Smooth muscle cell (in vitro differentiated cells): ENCODE data around the gene PLOD1. TPM values are rescaled to one million over a fixed set of nuclear protein-coding genes. Genes with fewer than 3 reads are reported as not detected.

Source experiments
- DNase-seq: peaks from one replicate; lab custom pipeline; 2025; ENCODE audit not compliant: unreplicated experiment; lab: John Stamatoyannopoulos, UW
- H2AFZ ChIP-seq: fragments of 200-600 bp; sonication (generic); 2 replicates; pipeline ENCODE4 v1.6.0; 2016; ENCODE audit warnings: antibody characterized with exemption, low read depth, mild to moderate bottlenecking
- H3F3A ChIP-seq: fragments of 200-600 bp; sonication (generic); 2 replicates; pipeline ENCODE4 v1.6.0; 2017; ENCODE audit warnings: antibody characterized with exemption, low read depth
- H3K27ac ChIP-seq: fragments of 200-600 bp; sonication (generic); 2 replicates; pipeline ENCODE4 v1.5.1; 2016; ENCODE audit warnings: low read depth, mild to moderate bottlenecking
- H3K27me3 ChIP-seq: fragments of 200-600 bp; sonication (generic); 2 replicates; pipeline ENCODE4 v1.6.1; 2016; ENCODE audit warnings: low read depth, mild to moderate bottlenecking
- H3K36me3 ChIP-seq: fragments of 200-600 bp; sonication (generic); 2 replicates; pipeline ENCODE4 v1.5.1; 2016; ENCODE audit warnings: low read depth
- H3K4me1 ChIP-seq: fragments of 200-600 bp; sonication (generic); 2 replicates; pipeline ENCODE4 v1.5.1; 2016; ENCODE audit warnings: low read depth
- H3K4me2 ChIP-seq: fragments of 200-600 bp; sonication (generic); 2 replicates; pipeline ENCODE4 v1.6.0; 2016; ENCODE audit warnings: mild to moderate bottlenecking
- H3K4me3 ChIP-seq: fragments of 200-600 bp; sonication (generic); 2 replicates; pipeline ENCODE4 v1.5.1; 2016; ENCODE audit warnings: mild to moderate bottlenecking
- H3K79me2 ChIP-seq: fragments of 200-600 bp; sonication (generic); 2 replicates; pipeline ENCODE4 v1.6.0; 2016; ENCODE audit warnings: low read depth, mild to moderate bottlenecking
- H3K9ac ChIP-seq: fragments of 200-600 bp; sonication (generic); 2 replicates; pipeline ENCODE4 v1.6.0; 2016; ENCODE audit warnings: low read depth
- H3K9me3 ChIP-seq: fragments of 200-600 bp; sonication (generic); replicated peaks from 2 replicates; pipeline ENCODE4 v1.5.1; 2016; ENCODE audit warnings: low read depth
- H4K20me1 ChIP-seq: fragments of 200-600 bp; sonication (generic); 2 replicates; pipeline ENCODE4 v1.6.0; 2016; ENCODE audit warnings: low read depth
- WGBS: methylation state at CpG from one replicate; pipeline ENCODE4 v1.1.7; 2016; ENCODE audit warnings: low lambda C conversion rate; 5-methylcytosine and 5-hydroxymethylcytosine counted together
- polyA plus RNA-seq: library from polyadenylated mRNA; unstranded; fragments of >200 nt; fragmentation: Nextera tagmentation; extraction: Ambion mirVana; gene quantifications from 2 replicates; pipeline ENCODE4 v1.2.1, GENCODE V29; 2016
- total RNA-seq: library from RNA; depleted of rRNA; stranded (reverse); fragments of >200 nt; gene quantifications from 2 replicates; pipeline ENCODE4 v1.2.3, GENCODE V29; 2014
- TF ChIP-seq, protein P1 (sequence below): fragments of 200-600 bp; sonication (generic); IDR thresholded peaks from 2 replicates; pipeline ENCODE4 v1.5.1; 2017; ENCODE audit warnings: borderline replicate concordance, mild to moderate bottlenecking, antibody characterized with exemption; ENCODE audit not compliant: insufficient read depth, poor library complexity, severe bottlenecking

PLOD1 gene
- total and polyA plus RNA-seq, 2 experiments from 2014 or later, result 292 to 559 TPM

DNA sequence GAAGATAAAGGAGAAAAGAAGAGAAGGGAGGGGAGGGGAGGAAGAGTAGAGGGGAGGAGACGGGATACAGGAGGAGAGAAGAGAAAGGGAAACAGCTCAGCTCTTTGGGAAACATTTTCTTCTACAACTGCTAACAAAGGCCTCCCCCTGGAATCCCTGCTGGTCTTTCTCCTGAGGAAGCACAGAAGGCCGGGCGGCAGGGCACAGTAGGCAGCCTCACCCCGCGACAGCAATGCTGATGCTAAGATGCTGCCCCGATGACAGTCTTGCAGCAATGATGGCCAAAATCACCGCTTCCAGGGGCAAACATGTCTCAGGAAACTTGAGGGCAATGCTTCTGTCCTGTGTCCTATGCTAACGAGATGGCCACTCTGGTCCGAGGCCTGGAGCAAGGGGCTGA, 13.5 kb upstream of the PLOD1 start:
- H3K4me2 ChIP-seq, result no peak overlapping the region
- H4K20me1 ChIP-seq, result peaks cover 51% of the 10 kb centered on the region
- H3K27ac ChIP-seq, result no peak overlapping the region
- WGBS, result 96% methylated on average over 9 of the region's 9 CpGs
- peaks cover 11% of the 10 kb centered on the region for H3K4me1 ChIP-seq
- H3K9ac ChIP-seq, result no peak overlapping the region
- H3F3A ChIP-seq, result peaks cover 18% of the 10 kb centered on the region
- no peak for DNase-seq
- peaks cover 32% of the 10 kb centered on the region for H3K79me2 ChIP-seq
- H3K9me3 ChIP-seq, result no peaks in the 10 kb centered on the region
- H3K4me3 ChIP-seq, result no peak overlapping the region
- H2AFZ ChIP-seq, result no peak overlapping the region
- no peaks in the 10 kb centered on the region for H3K36me3 ChIP-seq
- TF ChIP-seq, protein P1, sequence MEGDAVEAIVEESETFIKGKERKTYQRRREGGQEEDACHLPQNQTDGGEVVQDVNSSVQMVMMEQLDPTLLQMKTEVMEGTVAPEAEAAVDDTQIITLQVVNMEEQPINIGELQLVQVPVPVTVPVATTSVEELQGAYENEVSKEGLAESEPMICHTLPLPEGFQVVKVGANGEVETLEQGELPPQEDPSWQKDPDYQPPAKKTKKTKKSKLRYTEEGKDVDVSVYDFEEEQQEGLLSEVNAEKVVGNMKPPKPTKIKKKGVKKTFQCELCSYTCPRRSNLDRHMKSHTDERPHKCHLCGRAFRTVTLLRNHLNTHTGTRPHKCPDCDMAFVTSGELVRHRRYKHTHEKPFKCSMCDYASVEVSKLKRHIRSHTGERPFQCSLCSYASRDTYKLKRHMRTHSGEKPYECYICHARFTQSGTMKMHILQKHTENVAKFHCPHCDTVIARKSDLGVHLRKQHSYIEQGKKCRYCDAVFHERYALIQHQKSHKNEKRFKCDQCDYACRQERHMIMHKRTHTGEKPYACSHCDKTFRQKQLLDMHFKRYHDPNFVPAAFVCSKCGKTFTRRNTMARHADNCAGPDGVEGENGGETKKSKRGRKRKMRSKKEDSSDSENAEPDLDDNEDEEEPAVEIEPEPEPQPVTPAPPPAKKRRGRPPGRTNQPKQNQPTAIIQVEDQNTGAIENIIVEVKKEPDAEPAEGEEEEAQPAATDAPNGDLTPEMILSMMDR, result no peak
- H3K27me3 ChIP-seq, result no peaks in the 10 kb centered on the region

DNA sequence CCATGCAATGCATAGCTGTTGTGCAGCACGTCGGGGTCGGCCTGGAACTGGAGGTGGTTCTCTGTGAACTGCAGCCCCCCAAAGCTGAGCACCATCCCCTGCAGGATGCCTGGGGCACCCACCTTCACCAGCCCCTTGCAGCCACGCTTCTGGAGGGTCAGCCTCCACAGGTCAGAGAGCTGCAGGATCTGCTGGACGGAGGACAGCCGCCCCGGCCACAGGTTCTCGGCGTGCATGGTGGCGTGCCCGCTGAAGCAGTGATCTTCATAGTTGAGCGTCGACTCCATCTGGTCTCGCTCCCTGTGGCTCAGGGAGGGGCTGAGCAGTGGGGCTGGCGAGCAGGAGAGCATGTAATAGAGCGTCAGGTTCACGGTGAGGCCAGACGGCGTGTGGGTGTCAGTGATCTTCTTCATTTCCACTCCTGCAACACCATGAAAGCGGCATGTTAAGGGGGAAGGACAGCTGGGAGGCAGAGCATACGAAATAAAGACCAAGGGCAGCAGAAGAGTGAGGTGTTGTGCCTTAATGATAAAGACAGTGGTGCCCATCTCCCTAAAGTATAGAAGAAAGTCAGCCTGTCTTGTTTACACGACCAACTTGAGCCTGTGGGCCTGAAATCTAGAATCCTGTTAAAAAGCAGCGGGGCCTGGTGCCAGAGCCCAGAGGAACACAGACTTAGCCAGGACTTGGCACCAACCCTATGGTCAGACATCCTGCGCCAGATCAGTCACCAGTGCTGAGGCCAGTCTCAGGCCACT, 11.3 kb upstream of the PLOD1 start:
- Histone ChIP-seq H4K20me1 (peaks cover 51% of the 10 kb centered on the region), H3K9me3 (no peaks in the 10 kb centered on the region), H3F3A (peaks cover 13% of the 10 kb centered on the region), H3K4me2 (no peak overlapping the region), H3K36me3 (no peaks in the 10 kb centered on the region), H3K4me1 (peaks cover 19% of the 10 kb centered on the region), H3K27ac (no peak overlapping the region), H3K9ac (no peak overlapping the region), H3K27me3 (no peaks in the 10 kb centered on the region), H3K4me3 (peak overlapping the region; percentile 24), H2AFZ (no peak overlapping the region), H3K79me2 (peaks cover 32% of the 10 kb centered on the region)
- 97% methylated on average over 24 of the region's 24 CpGs for WGBS
- no peak for DNase-seq
- TF ChIP-seq, protein P1, result no peak

DNA sequence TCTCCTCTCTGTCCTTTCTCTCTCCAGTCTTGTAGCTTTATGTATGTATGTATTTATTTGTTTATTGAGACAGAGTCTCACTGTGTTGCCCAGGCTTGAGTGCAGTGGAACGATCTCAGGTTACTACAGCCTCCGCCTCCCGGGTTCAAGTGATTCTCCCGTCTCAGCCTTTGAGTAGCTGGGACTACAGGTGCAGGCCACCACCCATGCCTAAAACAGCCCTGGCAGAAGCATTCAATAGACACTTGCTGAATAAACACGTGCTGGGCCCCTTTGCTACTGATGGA, 10.7 kb upstream of the PLOD1 start:
- H3K79me2 ChIP-seq, result peaks cover 32% of the 10 kb centered on the region

More for the DNA sequence above, 10.7 kb upstream of the PLOD1 start:
- TF ChIP-seq, protein P1, result no peak
- Histone ChIP-seq H3K9me3 (no peaks in the 10 kb centered on the region), H3K4me3 (peak overlapping the region; percentile 24), H3K27ac (no peak overlapping the region), H3K36me3 (no peaks in the 10 kb centered on the region), H4K20me1 (peaks cover 51% of the 10 kb centered on the region), H2AFZ (no peak overlapping the region), H3K4me2 (no peak overlapping the region), H3K27me3 (no peaks in the 10 kb centered on the region), H3K9ac (no peak overlapping the region), H3K4me1 (peaks cover 19% of the 10 kb centered on the region), H3F3A (peaks cover 8% of the 10 kb centered on the region)
- WGBS, result 94% methylated on average over 5 of the region's 5 CpGs
- no peak for DNase-seq
